Spleen (tissue), 11 donors: ENCODE results near the gene HOXB7. TPM values are rescaled to one million over a fixed set of nuclear protein-coding genes. Genes with fewer than 3 reads are reported as not detected.
A peak's percentile ranks its signal among the peaks of the same experiment; 100 is the strongest.

Experiments used
- DNase-seq: peaks from one replicate; pipeline ENCODE4 v3.0.0-alpha.2; 2020
- H3K27ac ChIP-seq, 8 donors: fragments of 200-600 bp; sonication (generic) in 7 of 8; 1 replicate in 4 of 8; 2 replicates in 4 of 8; pipeline versions ENCODE4 v1.5.0 to v1.8.0; 2016 to 2021; ENCODE audit warnings: inconsistent platforms in 4 of 8, mild to moderate bottlenecking in 4 of 8, moderate library complexity in 1 of 8
- H3K27me3 ChIP-seq, 7 donors: fragments of 200-600 bp; sonication (generic) in 6 of 7; replicated peaks in 1 of 7; 1 replicate in 4 of 7; 2 replicates in 3 of 7; pipeline versions ENCODE4 v1.5.0 to v1.8.0; 2016 to 2021; ENCODE audit warnings: inconsistent platforms in 3 of 7, mild to moderate bottlenecking in 1 of 7
- H3K36me3 ChIP-seq, 6 donors: fragments of 200-600 bp; sonication (generic) in 5 of 6; 1 replicate in 4 of 6; 2 replicates in 2 of 6; pipeline versions ENCODE4 v1.5.0 to v1.8.0; 2016 to 2021; ENCODE audit warnings: inconsistent platforms in 2 of 6
- H3K4me1 ChIP-seq, 6 donors: fragments of 200-600 bp; sonication (generic) in 5 of 6; 1 replicate in 3 of 6; 2 replicates in 3 of 6; pipeline versions ENCODE4 v1.5.0 to v1.8.0; 2016 to 2021; ENCODE audit warnings: inconsistent platforms in 3 of 6
- H3K4me3 ChIP-seq, 8 donors: fragments of 200-600 bp; sonication (generic) in 7 of 8; 1 replicate in 4 of 8; 2 replicates in 4 of 8; pipeline versions ENCODE4 v1.5.0 to v1.8.0; 2016 to 2021; ENCODE audit warnings: inconsistent platforms in 4 of 8, mild to moderate bottlenecking in 4 of 8, moderate library complexity in 2 of 8
- H3K9me3 ChIP-seq, 8 donors: fragments of 200-600 bp; sonication (generic) in 7 of 8; 1 replicate in 4 of 8; 2 replicates in 4 of 8; pipeline versions ENCODE4 v1.5.0 to v1.8.0; 2016 to 2021; ENCODE audit warnings: inconsistent platforms in 4 of 8
- CTCF ChIP-seq, 11 experiments: fragments of 200-600 bp in 7 of 11; fragments of 450-650 bp in 4 of 11; sonication (generic) in 4 of 11; IDR thresholded peaks in 8 of 11; conservative IDR thresholded peaks in 3 of 11; 1 replicate in 7 of 11; 2 replicates in 4 of 11; pipeline versions ENCODE4 v1.4.0 to v1.8.0; 2016 to 2021; ENCODE audit warnings: antibody characterized with exemption in 11 of 11, inconsistent platforms in 4 of 11, mild to moderate bottlenecking in 1 of 11
- POLR2A ChIP-seq, 3 donors: fragments of 450-650 bp; IDR thresholded peaks; one replicate each; pipeline ENCODE4 v1.5.1; 2017; ENCODE audit warnings: antibody characterized with exemption in 3 of 3, mild to moderate bottlenecking in 1 of 3
- POLR2AphosphoS5 ChIP-seq, 3 donors: sonication (generic); formaldehyde crosslinking; IDR thresholded peaks; one replicate each; pipeline ENCODE4 v1.5.1; 2017; ENCODE audit warnings: antibody characterized with exemption in 3 of 3
- WGBS, 5 donors: extraction: QIAGEN DNeasy Blood & Tissue Kit in 3 of 5; methylation state at CpG; one replicate each; pipeline versions ENCODE4 v1.1.5 to v1.1.7; 2013 to 2018; 5-methylcytosine and 5-hydroxymethylcytosine counted together
- intact Hi-C: fragments of 100-400 bp; cut with DNase I; formaldehyde crosslinking; loops from one replicate; pipeline ENCODE4 v1.15.0; 2023; ENCODE audit warnings: low total_unique reads
- polyA plus RNA-seq, 3 donors: library from polyadenylated mRNA; stranded (reverse); fragments of 200-250 nt; gene quantifications; one replicate each; pipeline ENCODE4 v1.2.1, GENCODE V29; 2013
- total RNA-seq, 7 donors: library from RNA; depleted of rRNA in 3 of 7; stranded (reverse); fragments of >200 nt in 3 of 7; fragmentation: NEBNext Ultra II Directional in 4 of 7; extraction: Animal tissue kit (Norgen Biotek cat#: 25700) in 4 of 7; gene quantifications; one replicate each; pipeline versions ENCODE4 v1.1.0 to v1.2.1, GENCODE V29; 2016 to 2021
- donor health status: healthy with polysubstance abuse.
- donor health status: DM: no; HTN: no; CAD: no; lungs with moderate emphysema.
- donor health status: DM: no; HTN: no; CAD: no.
- donor health status: Bipolar disorder and iron deficiency.
- donor health status: healthy.
- donor health status: DM: no; HTN: no; CAD: no.
- donor health status: DM: yes; HTN: yes; CAD: no.

Gene HOXB7
- total and polyA plus RNA-seq, 10 donors = 1.3 to 7.5 (median 3.1) TPM

DNA sequence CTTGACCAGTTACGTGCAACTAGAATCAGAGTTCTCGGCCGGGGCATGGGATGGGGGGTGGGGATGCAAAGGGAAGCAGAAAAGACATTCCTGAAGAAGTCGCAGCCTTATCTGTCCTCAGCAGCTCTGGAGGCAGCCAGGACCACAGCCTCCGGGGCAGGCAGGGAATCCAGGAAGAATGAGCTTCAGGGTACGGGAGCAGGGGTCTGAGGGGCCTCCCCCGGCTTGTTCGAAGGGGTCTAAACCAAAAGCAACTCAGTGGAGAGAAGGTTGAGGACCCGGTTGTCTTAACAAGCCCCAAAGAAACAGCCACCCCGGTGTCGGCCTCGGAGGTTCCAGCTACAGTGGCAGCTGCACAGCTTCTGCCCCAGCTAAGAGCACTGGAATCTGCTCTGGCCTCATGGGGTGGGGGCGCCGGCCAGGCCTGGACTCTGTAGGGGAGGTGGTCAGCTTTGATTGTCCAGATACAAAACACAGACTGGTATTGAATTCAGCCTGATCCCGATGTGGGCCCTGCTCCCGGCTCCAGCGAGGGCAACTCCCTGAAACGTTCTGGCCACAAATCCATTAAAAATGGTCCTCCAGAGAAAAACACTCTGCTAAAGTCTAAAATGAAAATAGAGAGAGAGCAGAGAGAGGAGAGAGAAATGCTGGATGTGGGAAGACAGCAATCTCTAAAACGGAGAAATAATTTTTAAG lies 40.3 kb downstream of the HOXB7 start:
- Histone ChIP-seq H3K4me1 (peaks cover 0 to 49% (median 11%) of the 10 kb centered on the region in 6 donors), H3K27me3 (peaks cover 0 to 59% (median 14%) of the 10 kb centered on the region in 7 donors), H3K27ac (peak overlapping the region in 7 of 8 donors; percentile 10 to 89 (median 79)), H3K36me3 (no peaks in the 10 kb centered on the region), H3K4me3 (peak overlapping the region in 2 of 8 donors; percentile 10 to 16), H3K9me3 (no peaks in the 10 kb centered on the region)
- DNase-seq = no peak
- TF ChIP-seq POLR2A (IDR thresholded peaks at IDR 0.05) (no peak), POLR2AphosphoS5 (IDR thresholded peaks at IDR 0.05) (peak in 1 of 3 donors; percentile 27)
- intact Hi-C loops = no loop called here
- 54 to 70% (median 55%) methylated on average over 19 of the region's 19 CpGs for WGBS, 5 donors

- peaks cover 0 to 51% (median 10%) of the 10 kb centered on the region in 6 donors for H3K4me1 ChIP-seq
- no peaks in the 10 kb centered on the region for H3K9me3 ChIP-seq
- DNase-seq = no peak
- peaks cover 0 to 63% (median 14%) of the 10 kb centered on the region in 7 donors for H3K27me3 ChIP-seq
- intact Hi-C loops = no loop called here
- WGBS, 5 donors = 71 to 83% (median 75%) methylated on average over 6 of the region's 6 CpGs
- H3K4me3 ChIP-seq = peak overlapping the region in 1 of 8 donors; percentile 11
- TF ChIP-seq CTCF (IDR thresholded peaks at IDR 0.05 in 8 of 11, conservative IDR thresholded peaks at IDR 0.05 in 3 of 11) (no peak), POLR2A (IDR thresholded peaks at IDR 0.05) (no peak), POLR2AphosphoS5 (IDR thresholded peaks at IDR 0.05) (no peak)
- peak overlapping the region in 6 of 8 donors; percentile 62 to 89 (median 81) for H3K27ac ChIP-seq
- H3K36me3 ChIP-seq = no peaks in the 10 kb centered on the region
These were observed 41.0 kb downstream of the HOXB7 start for GRCh38 chr17:48569674-48570324.

DNA sequence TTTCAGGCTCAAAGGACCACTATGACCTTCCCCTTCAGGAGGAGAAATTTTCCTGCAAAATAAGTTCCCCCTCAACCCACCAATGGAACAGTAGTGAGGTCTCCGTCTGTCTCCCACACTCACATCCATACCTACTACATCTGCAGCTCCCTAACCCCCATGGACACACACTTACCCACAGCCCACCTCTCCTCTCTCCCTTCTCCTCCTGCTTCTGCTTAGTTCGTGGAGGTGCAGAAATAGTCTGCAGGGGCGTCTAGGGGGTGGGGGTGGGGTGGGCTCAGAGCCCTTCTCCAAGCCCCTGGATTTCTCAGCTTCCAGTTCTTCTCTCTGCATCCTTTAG lies 41.6 kb downstream of the HOXB7 start:
- H3K27ac ChIP-seq = peak overlapping the region in 5 of 8 donors; percentile 62 to 89 (median 83)
- H3K4me3 ChIP-seq = peak overlapping the region in 2 of 8 donors; percentile 20 to 41
- no peak for TF ChIP-seq CTCF (IDR thresholded peaks at IDR 0.05 in 8 of 11, conservative IDR thresholded peaks at IDR 0.05 in 3 of 11)
- TF ChIP-seq POLR2AphosphoS5 (IDR thresholded peaks at IDR 0.05) = no peak
- no peak for TF ChIP-seq POLR2A (IDR thresholded peaks at IDR 0.05)
- intact Hi-C loops = no loop called here
- peaks cover 0 to 56% (median 10%) of the 10 kb centered on the region in 6 donors for H3K4me1 ChIP-seq
- H3K27me3 ChIP-seq = peaks cover 0 to 69% (median 14%) of the 10 kb centered on the region in 7 donors
- no peaks in the 10 kb centered on the region for H3K9me3 ChIP-seq
- WGBS, 5 donors = 42 to 58% (median 54%) methylated on average over 3 of the region's 3 CpGs
- DNase-seq = no peak
- no peaks in the 10 kb centered on the region for H3K36me3 ChIP-seq

- no peaks in the 10 kb centered on the region for H3K9me3 ChIP-seq
- H3K4me3 ChIP-seq = peak overlapping the region in 2 of 8 donors; percentile 20 to 41
- peaks cover 0 to 74% (median 16%) of the 10 kb centered on the region in 7 donors for H3K27me3 ChIP-seq
- no peaks in the 10 kb centered on the region for H3K36me3 ChIP-seq
- peaks cover 0 to 60% (median 10%) of the 10 kb centered on the region in 6 donors for H3K4me1 ChIP-seq
- TF ChIP-seq POLR2A (IDR thresholded peaks at IDR 0.05) (no peak), CTCF (IDR thresholded peaks at IDR 0.05 in 8 of 11, conservative IDR thresholded peaks at IDR 0.05 in 3 of 11) (no peak), POLR2AphosphoS5 (IDR thresholded peaks at IDR 0.05) (no peak)
- H3K27ac ChIP-seq = peak overlapping the region in 6 of 8 donors; percentile 27 to 89 (median 76)
- no peak for DNase-seq
- intact Hi-C loops = no loop called here
- 25 to 33% (median 26%) methylated on average over 33 of the region's 33 CpGs for WGBS, 5 donors
These were observed 42.1 kb downstream of the HOXB7 start for GRCh38 chr17:48568499-48569239.
